GM21423 (cell line): ENCODE data around the gene FOXK1.
"Not testable (repeated sequence)": the region's sequence is repeated elsewhere in the genome, so short reads cannot be mapped to it uniquely, and the experiment has no call there.

Experiments
- ATAC-seq: cut with Tn5 transposase; IDR thresholded peaks from one replicate; pipeline ENCODE4 v1.9.1; 2021; ENCODE audit warnings: mild to moderate bottlenecking, moderate library complexity; ENCODE audit not compliant: unreplicated experiment

The FOXK1 gene

GRCh38 chr7:4665661-4666060 is 16.4 kb upstream of the FOXK1 start:
- no peak for ATAC-seq

- no peak for ATAC-seq
Measured at GRCh38 chr7:4667776-4668509, 14.2 kb upstream of the FOXK1 start.

GRCh38 chr7:4668510-4668847 is 13.6 kb upstream of the FOXK1 start:
- ATAC-seq = no peak

- no peak for ATAC-seq
Measured at GRCh38 chr7:4670791-4671190, 11.3 kb upstream of the FOXK1 start.

GRCh38 chr7:4675771-4676367 is 6.2 kb upstream of the FOXK1 start:
- no peak for ATAC-seq

GRCh38 chr7:4677518-4677917 is 4.6 kb upstream of the FOXK1 start:
- not testable (repeated sequence) for ATAC-seq

GRCh38 chr7:4681218-4681851 is 760 bp upstream of the FOXK1 start:
- ATAC-seq = no peak

- ATAC-seq = peak; percentile 40
Measured at GRCh38 chr7:4682621-4683042, 537 bp downstream of the FOXK1 start.

GRCh38 chr7:4683043-4683883 is 1.2 kb downstream of the FOXK1 start:
- no peak for ATAC-seq

- peak; percentile 22 for ATAC-seq
Measured at GRCh38 chr7:4683884-4684565, 1.9 kb downstream of the FOXK1 start.

GRCh38 chr7:4684846-4685245 is 2.8 kb downstream of the FOXK1 start:
- no peak for ATAC-seq

- not testable (repeated sequence) for ATAC-seq
Measured at GRCh38 chr7:4685676-4686075, 3.6 kb downstream of the FOXK1 start.

- no peak for ATAC-seq
Measured at GRCh38 chr7:4687956-4688355, 5.9 kb downstream of the FOXK1 start.

- no peak for ATAC-seq
Measured at GRCh38 chr7:4689151-4689550, 7.1 kb downstream of the FOXK1 start.

- ATAC-seq = no peak
Measured at GRCh38 chr7:4689668-4690067, 7.6 kb downstream of the FOXK1 start.

GRCh38 chr7:4690953-4691856 is 9.1 kb downstream of the FOXK1 start:
- no peak for ATAC-seq

- no peak for ATAC-seq
Measured at GRCh38 chr7:4692055-4692454, 10.0 kb downstream of the FOXK1 start.

- ATAC-seq = not testable (repeated sequence)
Measured at GRCh38 chr7:4692622-4693021, 10.5 kb downstream of the FOXK1 start.

- ATAC-seq = no peak
Measured at GRCh38 chr7:4693152-4693551, 11.1 kb downstream of the FOXK1 start.

GRCh38 chr7:4693749-4694148 is 11.7 kb downstream of the FOXK1 start:
- no peak for ATAC-seq
